ENCODE results near the gene TM2D3. TPM values are rescaled to one million over a fixed set of nuclear protein-coding genes. Genes with fewer than 3 reads are reported as not detected.
"Not testable (repeated sequence)": the region's sequence is repeated elsewhere in the genome, so short reads cannot be mapped to it uniquely, and the experiment has no call there.

The TM2D3 gene
- total RNA-seq, 1 donor from 2014 or later: 44.1 TPM

- DNase-seq (ENCODE audit: low spot score): no peak
Observed at GRCh38 chr15:101657968-101658784, 6.0 kb upstream of the TM2D3 start.

- DNase-seq (ENCODE audit: low spot score): no peak
Observed at GRCh38 chr15:101657171-101657570, 5.0 kb upstream of the TM2D3 start.

GRCh38 chr15:101654624-101655337 is 2.6 kb upstream of the TM2D3 start:
- DNase-seq (ENCODE audit: low spot score): not testable (repeated sequence)

GRCh38 chr15:101654171-101654570 is 2.0 kb upstream of the TM2D3 start:
- no peak for DNase-seq (ENCODE audit: low spot score)

- no peak for DNase-seq (ENCODE audit: low spot score)
Observed at GRCh38 chr15:101652786-101653430, 727 bp upstream of the TM2D3 start.

- no peak for DNase-seq (ENCODE audit: low spot score)
Observed at GRCh38 chr15:101651554-101652097, 555 bp downstream of the TM2D3 start.

GRCh38 chr15:101650145-101650544 is 2.0 kb downstream of the TM2D3 start:
- no peak for DNase-seq (ENCODE audit: low spot score)

GRCh38 chr15:101648356-101648755 is 3.8 kb downstream of the TM2D3 start:
- no peak for DNase-seq (ENCODE audit: low spot score)

GRCh38 chr15:101647251-101647650 is 4.9 kb downstream of the TM2D3 start:
- DNase-seq (ENCODE audit: low spot score): no peak

- DNase-seq (ENCODE audit: low spot score): no peak
Observed at GRCh38 chr15:101646672-101647071, 5.5 kb downstream of the TM2D3 start.

GRCh38 chr15:101642361-101642760 is 9.8 kb downstream of the TM2D3 start:
- DNase-seq (ENCODE audit: low spot score): no peak

- no peak for DNase-seq (ENCODE audit: low spot score)
Observed at GRCh38 chr15:101641894-101642293, 10.3 kb downstream of the TM2D3 start.

- DNase-seq (ENCODE audit: low spot score): no peak
Observed at GRCh38 chr15:101641129-101641764, 10.9 kb downstream of the TM2D3 start.

GRCh38 chr15:101639667-101640066 is 12.5 kb downstream of the TM2D3 start:
- DNase-seq (ENCODE audit: low spot score): no peak

- DNase-seq (ENCODE audit: low spot score): no peak
Observed at GRCh38 chr15:101637919-101638318, 14.3 kb downstream of the TM2D3 start.

GRCh38 chr15:101637516-101637915 is 14.7 kb downstream of the TM2D3 start:
- no peak for DNase-seq (ENCODE audit: low spot score)

- DNase-seq (ENCODE audit: low spot score): no peak
Observed at GRCh38 chr15:101637038-101637437, 15.1 kb downstream of the TM2D3 start.

GRCh38 chr15:101635944-101636727 is 16.0 kb downstream of the TM2D3 start:
- DNase-seq (ENCODE audit: low spot score): no peak

GRCh38 chr15:101633356-101633755 is 18.8 kb downstream of the TM2D3 start:
- DNase-seq (ENCODE audit: low spot score): no peak

GRCh38 chr15:101626729-101627128 is 25.5 kb downstream of the TM2D3 start:
- DNase-seq (ENCODE audit: low spot score): not testable (repeated sequence)

All from mesenteric fat pad (tissue), 1 donor.